ENCODE measurements around the gene CNBD2. TPM values are rescaled to one million over a fixed set of nuclear protein-coding genes. Genes with fewer than 3 reads are reported as not detected.
"Not testable (repeated sequence)": the region's sequence is repeated elsewhere in the genome, so short reads cannot be mapped to it uniquely, and the experiment has no call there.

CNBD2 gene
- polyA plus RNA-seq, 1 donor = 5.5 TPM

DNA sequence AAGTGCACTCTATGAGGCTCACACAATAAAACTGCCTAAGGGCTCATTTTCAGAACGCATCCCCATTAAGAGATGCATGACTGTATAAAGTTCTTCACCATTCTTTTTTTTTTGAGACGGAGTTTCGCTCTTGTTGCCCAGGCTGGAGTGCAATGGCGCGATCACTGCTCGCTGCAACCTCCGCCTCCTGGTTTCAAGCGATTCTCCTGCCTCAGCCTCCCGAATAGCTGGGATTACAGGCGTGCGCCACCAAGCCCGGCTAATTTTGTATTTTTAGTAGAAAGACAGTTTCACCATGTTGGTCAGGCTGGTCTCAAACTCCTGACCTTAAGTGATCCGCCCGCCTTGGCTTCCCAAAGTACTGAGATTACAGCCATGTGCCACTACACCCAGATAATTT lies 16.3 kb upstream of the CNBD2 start:
- Histone ChIP-seq H3K4me3 (ENCODE audit: low read length) (peak overlapping the region; percentile 93), H3K36me3 (ENCODE audit: control insufficient read depth, insufficient read depth, low read length) (peaks cover 10% of the 10 kb centered on the region), H3K27ac (ENCODE audit: low read length) (peak overlapping the region; percentile 100)
- not testable (repeated sequence) for H3K4me1 ChIP-seq (ENCODE audit: control insufficient read depth, insufficient read depth, low read length); H3K9me3 ChIP-seq (ENCODE audit: control insufficient read depth, low read depth, low read length); DNase-seq; H3K27me3 ChIP-seq (ENCODE audit: control insufficient read depth, insufficient read depth, low read length)
- no CpG with 5 or more reads among the region's 14 CpGs for WGBS (ENCODE audit: insufficient coverage, low lambda C conversion rate)

DNA sequence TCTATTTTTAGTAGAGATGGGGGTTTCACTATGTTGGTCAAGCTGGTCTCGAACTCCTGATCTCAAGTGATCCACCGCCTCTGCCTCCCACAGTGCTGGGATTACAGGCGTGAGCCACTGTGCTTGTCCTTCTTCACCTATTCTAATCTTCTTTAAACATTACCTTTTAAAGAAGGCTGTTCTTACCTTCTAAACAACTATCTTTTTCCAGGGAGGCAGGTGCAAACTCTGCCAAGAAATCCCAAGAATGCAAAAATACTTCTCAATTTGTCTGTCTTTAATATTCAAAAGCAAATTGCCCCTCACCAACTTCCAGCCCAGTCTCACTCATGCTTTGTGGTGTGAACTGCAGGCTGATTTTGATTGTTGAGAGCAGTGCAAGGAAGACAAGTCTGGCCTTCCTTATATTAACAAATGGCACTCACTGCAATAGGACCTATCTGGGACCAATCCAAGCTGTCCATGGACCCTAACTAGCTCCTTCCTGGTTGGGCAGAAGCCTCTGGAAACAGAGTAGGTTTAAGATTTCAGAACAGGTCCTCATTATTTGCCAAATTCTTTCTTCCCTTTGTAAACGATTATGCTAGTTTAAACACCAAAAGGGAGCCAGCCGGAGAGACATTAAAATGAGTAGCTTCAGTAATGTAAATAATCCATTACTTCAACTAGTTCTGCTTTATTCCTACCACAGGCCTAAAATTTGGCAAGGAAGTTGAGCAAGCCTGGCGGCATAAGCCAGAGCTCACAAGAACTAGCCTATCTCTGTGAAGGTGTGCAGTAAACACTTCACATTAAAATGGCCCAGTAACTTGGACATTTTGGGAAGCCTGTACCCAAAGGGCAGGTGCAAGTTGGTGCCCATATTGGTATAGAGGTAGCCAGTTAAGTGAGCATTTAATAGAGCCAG lies 15.7 kb upstream of the CNBD2 start:
- peak in 1 of 2 donors; percentile 33 for DNase-seq
- WGBS (ENCODE audit: insufficient coverage, low lambda C conversion rate) = 69% methylated on average over 2 of the region's 6 CpGs
- peaks cover 9% of the 10 kb centered on the region for H3K4me1 ChIP-seq (ENCODE audit: control insufficient read depth, insufficient read depth, low read length)
- H3K4me3 ChIP-seq (ENCODE audit: low read length) = peak overlapping the region; percentile 93
- H3K27me3 ChIP-seq (ENCODE audit: control insufficient read depth, insufficient read depth, low read length) = no peaks in the 10 kb centered on the region
- H3K36me3 ChIP-seq (ENCODE audit: control insufficient read depth, insufficient read depth, low read length) = peaks cover 5% of the 10 kb centered on the region
- peak overlapping the region; percentile 100 for H3K27ac ChIP-seq (ENCODE audit: low read length)
- no peaks in the 10 kb centered on the region for H3K9me3 ChIP-seq (ENCODE audit: control insufficient read depth, low read depth, low read length)

DNA sequence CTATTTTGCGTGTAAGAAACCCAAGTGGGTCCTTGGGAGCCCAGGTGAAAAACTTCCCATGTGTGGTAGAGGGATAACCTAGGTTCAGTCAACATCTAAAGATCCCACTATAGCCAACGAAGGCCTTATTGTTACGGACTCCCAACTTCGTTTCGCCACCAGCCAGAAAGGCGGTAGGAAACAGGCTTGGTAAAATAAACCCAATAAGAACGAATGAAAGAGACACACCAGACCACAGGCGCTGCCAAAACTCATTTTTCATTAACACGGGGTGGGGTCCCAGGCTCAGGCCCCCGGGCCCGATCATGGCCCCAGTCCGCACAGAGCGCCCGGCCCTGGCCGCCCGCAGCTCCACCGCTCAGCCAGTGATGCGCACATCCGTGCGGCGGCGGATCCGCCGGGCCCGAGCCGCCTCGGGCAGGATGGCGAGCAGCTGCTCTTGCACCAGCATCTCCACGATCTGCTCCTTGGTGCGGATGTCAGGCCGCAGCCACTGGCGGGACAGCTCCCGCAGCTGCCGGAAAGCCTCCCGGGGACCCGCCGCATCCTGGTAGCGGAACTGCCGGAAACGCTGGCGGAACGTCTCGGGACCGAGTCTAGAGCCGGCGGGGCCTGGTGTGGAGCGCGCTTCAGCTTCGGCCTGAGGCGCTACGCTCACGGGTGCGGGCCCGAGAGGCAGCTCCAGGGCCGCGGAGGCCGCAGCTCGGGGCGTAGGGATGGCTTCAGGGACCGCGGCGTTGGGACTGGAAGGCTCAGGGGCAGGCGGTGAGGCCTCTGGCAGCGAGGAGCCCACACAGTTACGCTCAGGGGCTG lies 14.8 kb upstream of the CNBD2 start:
- Histone ChIP-seq H3K27me3 (ENCODE audit: control insufficient read depth, insufficient read depth, low read length) (no peaks in the 10 kb centered on the region), H3K9me3 (ENCODE audit: control insufficient read depth, low read depth, low read length) (no peaks in the 10 kb centered on the region), H3K4me1 (ENCODE audit: control insufficient read depth, insufficient read depth, low read length) (peaks cover 9% of the 10 kb centered on the region), H3K4me3 (ENCODE audit: low read length) (peak overlapping the region; percentile 93), H3K36me3 (ENCODE audit: control insufficient read depth, insufficient read depth, low read length) (no peaks in the 10 kb centered on the region), H3K27ac (ENCODE audit: low read length) (peak overlapping the region; percentile 100)
- DNase-seq = peak in 1 of 2 donors; percentile 18
- no CpG with 5 or more reads among the region's 65 CpGs for WGBS (ENCODE audit: insufficient coverage, low lambda C conversion rate)

GRCh38 chr20:35954200-35954906 lies 14.0 kb upstream of the CNBD2 start, which contains the start of gene SCAND1:
TSS of gene SCAND1 (minus strand) at chr20:35954502. CDS start at chr20:35954284, 218 bp downstream.
- H3K27me3 ChIP-seq (ENCODE audit: control insufficient read depth, insufficient read depth, low read length) = no peaks in the 10 kb centered on the region
- no peaks in the 10 kb centered on the region for H3K9me3 ChIP-seq (ENCODE audit: control insufficient read depth, low read depth, low read length)
- no peaks in the 10 kb centered on the region for H3K36me3 ChIP-seq (ENCODE audit: control insufficient read depth, insufficient read depth, low read length)
- peaks cover 9% of the 10 kb centered on the region for H3K4me1 ChIP-seq (ENCODE audit: control insufficient read depth, insufficient read depth, low read length)
- no CpG with 5 or more reads among the region's 76 CpGs for WGBS (ENCODE audit: insufficient coverage, low lambda C conversion rate)
- DNase-seq = peak; percentile 99
- H3K27ac ChIP-seq (ENCODE audit: low read length) = peak within 1 kb of the TSS; percentile 100
- H3K4me3 ChIP-seq (ENCODE audit: low read length) = peak within 1 kb of the TSS; percentile 93

- WGBS (ENCODE audit: insufficient coverage, low lambda C conversion rate) = 6% methylated on average over 3 of the region's 19 CpGs
- Histone ChIP-seq H3K36me3 (ENCODE audit: control insufficient read depth, insufficient read depth, low read length) (no peaks in the 10 kb centered on the region), H3K27me3 (ENCODE audit: control insufficient read depth, insufficient read depth, low read length) (no peaks in the 10 kb centered on the region), H3K4me1 (ENCODE audit: control insufficient read depth, insufficient read depth, low read length) (peaks cover 9% of the 10 kb centered on the region), H3K9me3 (ENCODE audit: control insufficient read depth, low read depth, low read length) (no peaks in the 10 kb centered on the region), H3K4me3 (ENCODE audit: low read length) (peak overlapping the region; percentile 93), H3K27ac (ENCODE audit: low read length) (peak overlapping the region; percentile 100)
- DNase-seq = peak in 1 of 2 donors; percentile 33
Observed at GRCh38 chr20:35954907-35955251, 13.5 kb upstream of the CNBD2 start.

DNA sequence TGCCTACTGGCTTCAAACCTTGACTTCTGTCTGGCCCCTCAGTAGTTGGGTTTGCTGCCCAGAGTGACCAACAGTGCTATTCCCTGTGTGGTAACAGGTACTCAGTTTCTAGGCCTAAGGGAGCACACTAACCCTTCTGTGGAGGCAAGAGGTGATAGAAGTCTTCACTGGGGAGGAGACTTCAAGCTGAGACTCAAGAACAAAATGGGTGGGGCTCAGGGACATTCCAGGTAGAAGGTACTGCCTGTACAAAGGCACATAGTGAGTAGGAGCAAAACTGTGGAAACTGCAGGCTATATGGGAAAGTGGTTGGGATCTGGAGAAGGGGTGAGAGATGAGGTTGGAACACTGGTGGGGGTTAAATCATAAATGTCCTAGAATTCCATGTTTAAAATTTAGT lies 11.8 kb upstream of the CNBD2 start:
- peaks cover 9% of the 10 kb centered on the region for H3K4me1 ChIP-seq (ENCODE audit: control insufficient read depth, insufficient read depth, low read length)
- DNase-seq = peak in 1 of 2 donors; percentile 10
- H3K27ac ChIP-seq (ENCODE audit: low read length) = no peak overlapping the region
- no peaks in the 10 kb centered on the region for H3K9me3 ChIP-seq (ENCODE audit: control insufficient read depth, low read depth, low read length)
- no peak overlapping the region for H3K4me3 ChIP-seq (ENCODE audit: low read length)
- H3K27me3 ChIP-seq (ENCODE audit: control insufficient read depth, insufficient read depth, low read length) = no peaks in the 10 kb centered on the region
- H3K36me3 ChIP-seq (ENCODE audit: control insufficient read depth, insufficient read depth, low read length) = no peaks in the 10 kb centered on the region

- H3K36me3 ChIP-seq (ENCODE audit: control insufficient read depth, insufficient read depth, low read length); H3K27me3 ChIP-seq (ENCODE audit: control insufficient read depth, insufficient read depth, low read length); H3K4me3 ChIP-seq (ENCODE audit: low read length); H3K27ac ChIP-seq (ENCODE audit: low read length); H3K9me3 ChIP-seq (ENCODE audit: control insufficient read depth, low read depth, low read length); DNase-seq; H3K4me1 ChIP-seq (ENCODE audit: control insufficient read depth, insufficient read depth, low read length): not testable (repeated sequence)
- WGBS (ENCODE audit: insufficient coverage, low lambda C conversion rate) = no CpG with 5 or more reads among the region's 6 CpGs
Observed at GRCh38 chr20:35959291-35959690, 9.1 kb upstream of the CNBD2 start.

GRCh38 chr20:35963878-35964277 lies 4.5 kb upstream of the CNBD2 start:
- H3K27me3 ChIP-seq (ENCODE audit: control insufficient read depth, insufficient read depth, low read length) = no peaks in the 10 kb centered on the region
- H3K36me3 ChIP-seq (ENCODE audit: control insufficient read depth, insufficient read depth, low read length) = no peaks in the 10 kb centered on the region
- 78% methylated on average over 1 of the region's 4 CpGs for WGBS (ENCODE audit: insufficient coverage, low lambda C conversion rate)
- no peak overlapping the region for H3K27ac ChIP-seq (ENCODE audit: low read length)
- no peak for DNase-seq
- no peaks in the 10 kb centered on the region for H3K9me3 ChIP-seq (ENCODE audit: control insufficient read depth, low read depth, low read length)
- peaks cover 3% of the 10 kb centered on the region for H3K4me1 ChIP-seq (ENCODE audit: control insufficient read depth, insufficient read depth, low read length)
- no peak overlapping the region for H3K4me3 ChIP-seq (ENCODE audit: low read length)

GRCh38 chr20:35968930-35969329 lies 540 bp downstream of the CNBD2 start:
- WGBS (ENCODE audit: insufficient coverage, low lambda C conversion rate) = no CpG with 5 or more reads among the region's 1 CpG

GRCh38 chr20:35971981-35972380 lies 3.6 kb downstream of the CNBD2 start:
- DNase-seq = no peak
- Histone ChIP-seq H3K27ac (ENCODE audit: low read length) (no peak overlapping the region), H3K36me3 (ENCODE audit: control insufficient read depth, insufficient read depth, low read length) (no peaks in the 10 kb centered on the region), H3K4me3 (ENCODE audit: low read length) (no peak overlapping the region), H3K27me3 (ENCODE audit: control insufficient read depth, insufficient read depth, low read length) (no peaks in the 10 kb centered on the region), H3K4me1 (ENCODE audit: control insufficient read depth, insufficient read depth, low read length) (no peaks in the 10 kb centered on the region), H3K9me3 (ENCODE audit: control insufficient read depth, low read depth, low read length) (no peaks in the 10 kb centered on the region)
- no CpG with 5 or more reads among the region's 2 CpGs for WGBS (ENCODE audit: insufficient coverage, low lambda C conversion rate)

More at GRCh38 chr20:35968930-35969329, 540 bp downstream of the CNBD2 start:
- no peaks in the 10 kb centered on the region for H3K27me3 ChIP-seq (ENCODE audit: control insufficient read depth, insufficient read depth, low read length)
- H3K4me3 ChIP-seq (ENCODE audit: low read length) = no peak overlapping the region
- H3K9me3 ChIP-seq (ENCODE audit: control insufficient read depth, low read depth, low read length) = no peaks in the 10 kb centered on the region
- no peaks in the 10 kb centered on the region for H3K4me1 ChIP-seq (ENCODE audit: control insufficient read depth, insufficient read depth, low read length)
- no peak overlapping the region for H3K27ac ChIP-seq (ENCODE audit: low read length)
- peak in 1 of 2 donors; percentile 38 for DNase-seq
- no peaks in the 10 kb centered on the region for H3K36me3 ChIP-seq (ENCODE audit: control insufficient read depth, insufficient read depth, low read length)

Measured in large intestine (tissue), 3 donors.